ENCODE results near the gene SLC25A45.

Gene SLC25A45

DNA sequence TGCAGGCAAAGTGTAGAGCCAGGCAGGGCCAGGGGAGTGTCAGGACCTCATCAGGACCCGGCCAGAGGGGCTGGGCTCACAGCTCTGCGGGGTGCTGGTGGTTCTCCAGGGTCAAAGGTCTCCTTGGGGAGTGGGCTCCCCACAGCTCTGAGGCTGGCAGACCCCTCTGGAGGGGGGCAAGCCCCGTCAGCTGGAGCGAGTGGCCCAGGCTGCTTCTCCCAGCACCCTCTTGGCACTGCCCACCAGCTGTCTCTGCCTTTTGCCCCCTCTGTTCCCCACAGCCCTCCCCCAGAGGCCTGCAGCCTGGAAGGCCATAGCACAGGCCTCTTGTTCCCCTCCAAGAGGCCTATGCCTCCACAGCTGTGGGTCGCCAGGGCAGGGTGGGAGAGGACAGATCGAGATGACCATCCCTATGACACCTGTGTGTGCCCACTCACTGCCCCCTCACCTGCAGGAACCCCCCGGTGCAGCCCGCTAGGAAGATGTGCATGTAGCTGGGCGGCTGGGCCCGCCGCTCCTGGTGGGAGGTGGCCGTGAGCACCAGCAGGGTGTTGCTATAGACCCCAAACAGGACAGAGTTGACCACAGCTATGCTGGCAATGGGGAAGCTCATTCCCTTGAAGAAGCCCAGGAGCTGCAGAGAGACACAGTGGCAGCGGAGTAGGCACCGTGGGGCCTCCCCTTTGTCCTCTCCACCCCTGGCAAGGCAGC is 3.4 kb downstream of the SLC25A45 start:
- Histone ChIP-seq H2AFZ (ENCODE audit: low read depth) (no peak overlapping the region), H3K4me2 (no peak overlapping the region), H3K4me1 (ENCODE audit: low read depth, poor library complexity, severe bottlenecking) (peaks cover 27% of the 10 kb centered on the region), H3K27me3 (ENCODE audit: insufficient read depth, low read depth) (no peaks in the 10 kb centered on the region), H3K4me3 (IDR thresholded peaks at IDR 0.05; ENCODE audit: insufficient read depth, low read depth, low read length) (no peak overlapping the region), H4K20me1 (ENCODE audit: insufficient read depth) (no peaks in the 10 kb centered on the region), H3K79me2 (ENCODE audit: insufficient read depth, low read depth) (peaks cover 16% of the 10 kb centered on the region; the same call in 1 of the 2 replicates), H3K9ac (no peak overlapping the region), H3K36me3 (ENCODE audit: insufficient read depth) (no peaks in the 10 kb centered on the region), H3K27ac (no peak overlapping the region)
- TF ChIP-seq, protein P1, sequence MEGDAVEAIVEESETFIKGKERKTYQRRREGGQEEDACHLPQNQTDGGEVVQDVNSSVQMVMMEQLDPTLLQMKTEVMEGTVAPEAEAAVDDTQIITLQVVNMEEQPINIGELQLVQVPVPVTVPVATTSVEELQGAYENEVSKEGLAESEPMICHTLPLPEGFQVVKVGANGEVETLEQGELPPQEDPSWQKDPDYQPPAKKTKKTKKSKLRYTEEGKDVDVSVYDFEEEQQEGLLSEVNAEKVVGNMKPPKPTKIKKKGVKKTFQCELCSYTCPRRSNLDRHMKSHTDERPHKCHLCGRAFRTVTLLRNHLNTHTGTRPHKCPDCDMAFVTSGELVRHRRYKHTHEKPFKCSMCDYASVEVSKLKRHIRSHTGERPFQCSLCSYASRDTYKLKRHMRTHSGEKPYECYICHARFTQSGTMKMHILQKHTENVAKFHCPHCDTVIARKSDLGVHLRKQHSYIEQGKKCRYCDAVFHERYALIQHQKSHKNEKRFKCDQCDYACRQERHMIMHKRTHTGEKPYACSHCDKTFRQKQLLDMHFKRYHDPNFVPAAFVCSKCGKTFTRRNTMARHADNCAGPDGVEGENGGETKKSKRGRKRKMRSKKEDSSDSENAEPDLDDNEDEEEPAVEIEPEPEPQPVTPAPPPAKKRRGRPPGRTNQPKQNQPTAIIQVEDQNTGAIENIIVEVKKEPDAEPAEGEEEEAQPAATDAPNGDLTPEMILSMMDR (conservative IDR thresholded peaks at IDR 0.05; ENCODE audit: low read depth, low read length): no peak

DNA sequence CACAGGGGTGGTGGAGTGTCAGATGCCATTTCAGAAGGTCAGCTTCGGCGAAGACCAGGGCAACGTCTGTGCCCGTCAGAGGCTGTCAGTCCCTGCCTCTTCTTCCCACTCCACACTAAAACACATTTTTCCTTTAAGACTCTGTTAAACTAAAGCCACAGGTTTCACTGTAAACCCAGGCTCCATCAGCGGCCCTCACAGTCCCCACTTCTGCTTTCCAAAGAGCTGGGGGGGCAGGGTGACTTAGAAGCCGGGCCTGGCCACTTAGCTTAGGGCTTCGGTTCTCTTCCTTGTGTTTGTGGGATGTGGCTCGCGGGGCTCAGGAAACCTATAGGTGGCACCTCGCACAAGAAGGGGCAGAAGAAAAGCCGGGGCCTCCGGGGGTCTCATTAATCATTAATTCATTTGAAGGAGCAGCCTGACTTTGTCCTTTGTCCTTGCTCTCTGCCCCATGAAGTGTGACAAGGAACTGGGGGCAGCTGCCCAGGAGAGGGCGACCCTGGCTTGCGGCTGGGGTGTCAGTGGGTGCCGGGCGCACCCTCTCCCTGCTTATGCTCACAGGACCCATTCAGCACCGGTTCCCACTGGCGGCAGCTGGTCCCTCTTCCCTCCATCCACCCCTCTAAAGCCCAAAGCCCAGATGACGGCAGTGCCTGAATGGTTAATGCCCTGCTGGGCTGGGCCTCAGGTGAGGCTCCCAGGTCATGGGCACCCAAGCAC is 4.1 kb downstream of the SLC25A45 start:
- TF ChIP-seq, protein P1 (conservative IDR thresholded peaks at IDR 0.05; ENCODE audit: low read depth, low read length): no peak
- H3K27me3 ChIP-seq (ENCODE audit: insufficient read depth, low read depth): no peaks in the 10 kb centered on the region
- H3K79me2 ChIP-seq (ENCODE audit: insufficient read depth, low read depth): peaks cover 16% of the 10 kb centered on the region; the same call in 1 of the 2 replicates
- H3K4me2 ChIP-seq: no peak overlapping the region
- H3K27ac ChIP-seq: no peak overlapping the region
- peaks cover 20% of the 10 kb centered on the region for H3K4me1 ChIP-seq (ENCODE audit: low read depth, poor library complexity, severe bottlenecking)
- H4K20me1 ChIP-seq (ENCODE audit: insufficient read depth): no peaks in the 10 kb centered on the region
- no peak overlapping the region for H3K9ac ChIP-seq
- H3K36me3 ChIP-seq (ENCODE audit: insufficient read depth): no peaks in the 10 kb centered on the region
- no peak overlapping the region for H2AFZ ChIP-seq (ENCODE audit: low read depth)
- H3K4me3 ChIP-seq (IDR thresholded peaks at IDR 0.05; ENCODE audit: insufficient read depth, low read depth, low read length): no peak overlapping the region

DNA sequence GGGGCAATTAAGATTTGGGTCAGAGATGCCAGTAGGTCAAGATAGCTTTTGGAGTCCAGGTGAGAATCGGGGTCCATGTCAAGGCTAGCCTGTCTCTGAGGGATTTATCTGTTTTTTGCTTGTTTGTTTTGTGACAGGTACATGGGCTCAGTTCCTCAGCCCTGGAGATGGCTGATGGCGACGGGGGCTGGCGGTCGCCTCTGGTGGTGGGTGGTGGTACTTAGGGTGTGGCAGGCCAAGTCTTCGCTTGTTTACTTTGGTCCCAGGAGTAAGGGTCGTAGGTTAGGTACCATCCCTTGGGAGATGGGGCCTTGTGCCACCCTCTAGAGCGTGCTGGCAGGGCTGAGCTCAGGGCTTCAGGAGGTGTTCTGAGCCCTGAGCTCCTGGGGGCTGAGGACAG is 4.7 kb downstream of the SLC25A45 start:
- H3K4me1 ChIP-seq (ENCODE audit: low read depth, poor library complexity, severe bottlenecking): peaks cover 14% of the 10 kb centered on the region
- no peaks in the 10 kb centered on the region for H3K27me3 ChIP-seq (ENCODE audit: insufficient read depth, low read depth)
- H3K4me3 ChIP-seq (IDR thresholded peaks at IDR 0.05; ENCODE audit: insufficient read depth, low read depth, low read length): no peak overlapping the region
- no peak overlapping the region for H3K9ac ChIP-seq
- TF ChIP-seq, protein P1 (conservative IDR thresholded peaks at IDR 0.05; ENCODE audit: low read depth, low read length): no peak
- H3K27ac ChIP-seq: no peak overlapping the region
- no peak overlapping the region for H3K4me2 ChIP-seq
- H4K20me1 ChIP-seq (ENCODE audit: insufficient read depth): no peaks in the 10 kb centered on the region
- no peak overlapping the region for H2AFZ ChIP-seq (ENCODE audit: low read depth)
- H3K79me2 ChIP-seq (ENCODE audit: insufficient read depth, low read depth): peaks cover 16% of the 10 kb centered on the region; the same call in 1 of the 2 replicates
- H3K36me3 ChIP-seq (ENCODE audit: insufficient read depth): no peaks in the 10 kb centered on the region

DNA sequence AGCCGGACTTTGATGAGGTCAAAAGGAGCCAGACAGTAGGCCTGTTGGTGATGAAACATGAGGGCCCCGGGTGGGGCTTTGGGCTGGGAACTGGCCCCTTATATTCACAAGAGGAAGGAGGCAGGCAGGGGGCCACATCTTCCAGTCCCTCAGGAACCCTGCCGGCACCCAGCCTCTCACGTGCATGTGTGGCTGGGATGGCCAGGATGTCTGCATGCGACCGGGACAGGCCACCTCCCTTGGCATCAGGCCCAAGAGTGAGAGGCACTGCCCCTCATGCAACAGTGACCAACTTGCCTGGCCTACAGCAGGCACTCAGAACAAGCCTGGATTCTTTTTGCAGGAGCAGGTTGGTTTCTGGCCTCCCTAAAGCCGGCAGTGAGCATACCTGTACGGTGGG is 5.4 kb downstream of the SLC25A45 start:
- Histone ChIP-seq H3K27me3 (ENCODE audit: insufficient read depth, low read depth) (no peaks in the 10 kb centered on the region), H3K27ac (no peak overlapping the region), H3K9ac (no peak overlapping the region), H2AFZ (ENCODE audit: low read depth) (no peak overlapping the region), H3K4me3 (IDR thresholded peaks at IDR 0.05; ENCODE audit: insufficient read depth, low read depth, low read length) (no peak overlapping the region), H3K79me2 (ENCODE audit: insufficient read depth, low read depth) (peaks cover 16% of the 10 kb centered on the region; the same call in 1 of the 2 replicates), H3K4me1 (ENCODE audit: low read depth, poor library complexity, severe bottlenecking) (peaks cover 13% of the 10 kb centered on the region), H4K20me1 (ENCODE audit: insufficient read depth) (no peaks in the 10 kb centered on the region), H3K4me2 (no peak overlapping the region), H3K36me3 (ENCODE audit: insufficient read depth) (no peaks in the 10 kb centered on the region)
- TF ChIP-seq, protein P1 (conservative IDR thresholded peaks at IDR 0.05; ENCODE audit: low read depth, low read length): no peak
